ENCODE measurements around the gene GABBR2. TPM values are rescaled to one million over a fixed set of nuclear protein-coding genes. Genes with fewer than 3 reads are reported as not detected.

The GABBR2 gene
- total RNA-seq, 1 experiment from 2014 or later: 0.76 TPM

- H3K9me3 ChIP-seq (ENCODE audit: insufficient read depth, low read depth): no peaks in the 10 kb centered on the region
- no peaks in the 10 kb centered on the region; the same call in 1 of the 2 replicates for H3K27me3 ChIP-seq (ENCODE audit: insufficient read depth, low read depth)
- H3K9me2 ChIP-seq (ENCODE audit: insufficient read depth): no peaks in the 10 kb centered on the region
- no peak overlapping the region for H3K4me3 ChIP-seq
- no peak overlapping the region for H2AFZ ChIP-seq
- no peaks in the 10 kb centered on the region for H4K20me1 ChIP-seq (ENCODE audit: insufficient read depth)
- no peak overlapping the region for H3K27ac ChIP-seq
- no peaks in the 10 kb centered on the region for H3K79me2 ChIP-seq (ENCODE audit: low read depth)
- no peaks in the 10 kb centered on the region for H3F3A ChIP-seq (ENCODE audit: insufficient read depth, low read depth)
- no peak overlapping the region for H3K4me2 ChIP-seq
- intact Hi-C loops (cut with micrococcal nuclease; ENCODE audit: unreplicated experiment): no loop called here
- TF ChIP-seq EZH2 (IDR thresholded peaks at IDR 0.05; ENCODE audit: low read depth): no peak
- TF ChIP-seq, protein P1, sequence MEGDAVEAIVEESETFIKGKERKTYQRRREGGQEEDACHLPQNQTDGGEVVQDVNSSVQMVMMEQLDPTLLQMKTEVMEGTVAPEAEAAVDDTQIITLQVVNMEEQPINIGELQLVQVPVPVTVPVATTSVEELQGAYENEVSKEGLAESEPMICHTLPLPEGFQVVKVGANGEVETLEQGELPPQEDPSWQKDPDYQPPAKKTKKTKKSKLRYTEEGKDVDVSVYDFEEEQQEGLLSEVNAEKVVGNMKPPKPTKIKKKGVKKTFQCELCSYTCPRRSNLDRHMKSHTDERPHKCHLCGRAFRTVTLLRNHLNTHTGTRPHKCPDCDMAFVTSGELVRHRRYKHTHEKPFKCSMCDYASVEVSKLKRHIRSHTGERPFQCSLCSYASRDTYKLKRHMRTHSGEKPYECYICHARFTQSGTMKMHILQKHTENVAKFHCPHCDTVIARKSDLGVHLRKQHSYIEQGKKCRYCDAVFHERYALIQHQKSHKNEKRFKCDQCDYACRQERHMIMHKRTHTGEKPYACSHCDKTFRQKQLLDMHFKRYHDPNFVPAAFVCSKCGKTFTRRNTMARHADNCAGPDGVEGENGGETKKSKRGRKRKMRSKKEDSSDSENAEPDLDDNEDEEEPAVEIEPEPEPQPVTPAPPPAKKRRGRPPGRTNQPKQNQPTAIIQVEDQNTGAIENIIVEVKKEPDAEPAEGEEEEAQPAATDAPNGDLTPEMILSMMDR (conservative IDR thresholded peaks at IDR 0.05): no peak
- ChIA-PET POLR2A (ENCODE audit: unreplicated experiment) (no interaction called here), CTCF (no interaction called here)
- H3K4me1 ChIP-seq (replicated peaks; ENCODE audit: insufficient read depth): no peaks in the 10 kb centered on the region
- no peaks in the 10 kb centered on the region for H3K36me3 ChIP-seq (ENCODE audit: low read depth)
- no peak for DNase-seq
- no TSS peak for BruUV-seq (replicated peaks)
Observed at GRCh38 chr9:98415782-98416181, 293.0 kb downstream of the GABBR2 start.

DNA sequence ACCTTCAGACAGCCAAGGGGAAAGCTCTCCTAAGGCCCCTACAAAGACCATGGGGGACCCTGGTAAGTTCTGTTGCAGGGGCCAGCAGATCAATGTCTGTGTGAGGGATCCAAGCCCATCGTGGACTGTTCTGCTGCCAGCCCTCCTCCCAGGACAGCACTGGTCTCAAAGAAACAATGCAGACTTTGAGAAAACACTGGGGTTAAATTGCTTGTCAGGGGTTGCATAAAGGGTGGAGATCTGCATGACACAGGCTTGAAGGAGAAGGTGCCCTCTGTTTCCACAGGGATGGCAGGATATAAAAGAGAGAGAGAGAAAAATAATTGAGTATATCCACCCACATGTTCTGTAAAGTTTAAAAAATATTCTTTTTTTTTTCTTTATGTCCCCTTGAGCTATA is 295.7 kb downstream of the GABBR2 start:
- CTCF ChIA-PET: no interaction called here
- intact Hi-C loops (cut with micrococcal nuclease; ENCODE audit: unreplicated experiment): no loop called here
- DNase-seq: no peak

DNA sequence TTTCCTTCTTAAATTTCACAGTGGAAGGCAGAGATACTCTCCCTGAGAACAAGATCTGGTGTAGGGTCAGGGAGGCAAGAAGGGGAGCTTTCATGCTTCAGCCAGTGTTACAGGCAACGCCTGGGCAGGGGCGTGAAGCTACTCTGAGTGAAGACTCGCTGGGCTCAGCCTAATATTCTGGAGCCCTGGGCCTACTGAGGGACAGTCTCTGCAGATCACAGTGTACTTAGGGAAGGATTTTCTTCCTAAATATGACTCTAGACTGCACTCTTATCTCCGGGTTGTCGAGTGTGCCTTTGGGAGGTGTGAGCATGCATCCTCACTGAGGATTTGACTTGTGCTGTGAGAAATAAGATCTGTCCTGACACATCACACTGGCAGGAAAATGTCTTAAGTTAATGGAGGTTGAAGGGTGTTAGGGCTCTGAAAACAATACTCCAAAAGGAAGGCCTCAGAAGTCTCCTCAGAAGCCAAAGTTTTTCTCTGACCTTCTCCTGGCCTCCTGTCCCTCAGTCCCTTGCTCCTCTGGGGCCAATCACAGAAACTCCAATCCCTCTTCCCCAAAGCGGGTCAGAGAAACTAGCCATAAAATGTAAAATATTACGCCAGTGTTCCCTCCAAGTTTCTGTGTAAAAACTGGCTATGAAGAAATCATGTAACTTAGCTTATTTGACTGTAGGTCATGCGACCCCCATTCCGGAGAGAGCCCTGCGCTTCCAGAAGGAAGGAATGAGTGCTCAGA is 296.5 kb downstream of the GABBR2 start:
- no peaks in the 10 kb centered on the region for H4K20me1 ChIP-seq (ENCODE audit: insufficient read depth)
- CTCF ChIA-PET: no interaction called here
- no peaks in the 10 kb centered on the region for H3K79me2 ChIP-seq (ENCODE audit: low read depth)
- H3K9me2 ChIP-seq (ENCODE audit: insufficient read depth): no peaks in the 10 kb centered on the region
- POLR2A ChIA-PET (ENCODE audit: unreplicated experiment): no interaction called here
- H3K9me3 ChIP-seq (ENCODE audit: insufficient read depth, low read depth): no peaks in the 10 kb centered on the region
- no peaks in the 10 kb centered on the region for H3K36me3 ChIP-seq (ENCODE audit: low read depth)
- H3K4me3 ChIP-seq: no peak overlapping the region
- H3K4me2 ChIP-seq: no peak overlapping the region
- H3F3A ChIP-seq (ENCODE audit: insufficient read depth, low read depth): no peaks in the 10 kb centered on the region
- DNase-seq: no peak
- H3K4me1 ChIP-seq (replicated peaks; ENCODE audit: insufficient read depth): no peaks in the 10 kb centered on the region
- H3K27ac ChIP-seq: no peak overlapping the region
- BruUV-seq (replicated peaks): no TSS peak
- H3K27me3 ChIP-seq (ENCODE audit: insufficient read depth, low read depth): no peaks in the 10 kb centered on the region; the same call in 1 of the 2 replicates
- no peak overlapping the region for H2AFZ ChIP-seq
- TF ChIP-seq, protein P1 (conservative IDR thresholded peaks at IDR 0.05): no peak
- no peak for TF ChIP-seq EZH2 (IDR thresholded peaks at IDR 0.05; ENCODE audit: low read depth)
- intact Hi-C loops (cut with micrococcal nuclease; ENCODE audit: unreplicated experiment): no loop called here

More for the DNA sequence above, 295.7 kb downstream of the GABBR2 start:
- no peaks in the 10 kb centered on the region for H4K20me1 ChIP-seq (ENCODE audit: insufficient read depth)
- H3K4me3 ChIP-seq: no peak overlapping the region
- no peak overlapping the region for H3K4me2 ChIP-seq
- no peaks in the 10 kb centered on the region; the same call in 1 of the 2 replicates for H3K27me3 ChIP-seq (ENCODE audit: insufficient read depth, low read depth)
- no peak overlapping the region for H3K27ac ChIP-seq
- POLR2A ChIA-PET (ENCODE audit: unreplicated experiment): no interaction called here
- H2AFZ ChIP-seq: no peak overlapping the region
- H3K36me3 ChIP-seq (ENCODE audit: low read depth): no peaks in the 10 kb centered on the region
- no peaks in the 10 kb centered on the region for H3F3A ChIP-seq (ENCODE audit: insufficient read depth, low read depth)
- TF ChIP-seq EZH2 (IDR thresholded peaks at IDR 0.05; ENCODE audit: low read depth): no peak
- TF ChIP-seq, protein P1 (conservative IDR thresholded peaks at IDR 0.05): no peak
- BruUV-seq (replicated peaks): no TSS peak
- no peaks in the 10 kb centered on the region for H3K79me2 ChIP-seq (ENCODE audit: low read depth)
- no peaks in the 10 kb centered on the region for H3K9me2 ChIP-seq (ENCODE audit: insufficient read depth)
- no peaks in the 10 kb centered on the region for H3K4me1 ChIP-seq (replicated peaks; ENCODE audit: insufficient read depth)
- H3K9me3 ChIP-seq (ENCODE audit: insufficient read depth, low read depth): no peaks in the 10 kb centered on the region
